IMR-90 (cell line): ENCODE data around the gene ANKRD63. TPM values are rescaled to one million over a fixed set of nuclear protein-coding genes. Genes with fewer than 3 reads are reported as not detected.

Source experiments
- ATAC-seq: fragments of 200-7000 bp; cut with Tn5 transposase; 2 replicates; pipeline ENCODE4 v1.9.1; 2020; ENCODE audit warnings: low read depth, mild to moderate bottlenecking, moderate library complexity
- BruUV-seq: library from RNA; stranded (reverse); fragments of 400-500 nt; replicated peaks from 2 replicates; lab custom pipeline; 2021; lab: Mats Ljungman, UMichigan
- CTCF ChIA-PET: fragments of 300-600 bp; formaldehyde crosslinking; extraction: SDS; loops from one replicate; lab custom pipeline; 2021; ENCODE audit warnings: antibody characterized with exemption; lab: Yijun Ruan, JAX
- POLR2A ChIA-PET: fragments of 300-600 bp; sonication (Branson Sonifier 250); formaldehyde crosslinking; loops from one replicate; lab custom pipeline; 2022; ENCODE audit warnings: antibody characterized with exemption; ENCODE audit not compliant: unreplicated experiment; lab: Charles Lee
- DNase-seq: peaks from one replicate; pipeline ENCODE4 v3.0.0; 2013
- H2AFZ ChIP-seq: replicated peaks from 2 replicates; pipeline ENCODE3; 2013; ENCODE audit warnings: low read length, mild to moderate bottlenecking; ENCODE audit not compliant: poor library complexity
- H2AK5ac ChIP-seq: 2 replicates; pipeline ENCODE4 v1.6.1; 2013; ENCODE audit warnings: low read depth, low read length, inconsistent platforms
- H2AK9ac ChIP-seq: replicated peaks from 2 replicates; pipeline ENCODE3; 2013; ENCODE audit warnings: mild to moderate bottlenecking, low read depth, low read length, moderate library complexity; ENCODE audit not compliant: poor library complexity
- H2BK120ac ChIP-seq: 2 replicates; pipeline ENCODE4 v1.6.1; 2013; ENCODE audit warnings: low read depth, low read length, inconsistent platforms
- H2BK15ac ChIP-seq: 3 replicates; pipeline ENCODE4 v1.6.1; 2013; ENCODE audit warnings: low read depth, low read length, inconsistent platforms
- H2BK20ac ChIP-seq: 2 replicates; pipeline ENCODE4 v1.6.1; 2013; ENCODE audit warnings: low read depth, mild to moderate bottlenecking, inconsistent platforms, low read length, moderate library complexity
- H2BK5ac ChIP-seq: 2 replicates; pipeline ENCODE4 v1.6.1; 2013; ENCODE audit warnings: mild to moderate bottlenecking, low read depth, low read length, inconsistent platforms; ENCODE audit not compliant: poor library complexity, severe bottlenecking
- H3K14ac ChIP-seq: replicated peaks from 2 replicates; pipeline ENCODE4 v1.6.1; 2013; ENCODE audit warnings: low read depth, low read length, inconsistent platforms
- H3K18ac ChIP-seq: 2 replicates; pipeline ENCODE4 v1.6.1; 2013; ENCODE audit warnings: low read depth, low read length, control low read depth
- H3K23ac ChIP-seq: 2 replicates; pipeline ENCODE4 v1.6.1; 2013; ENCODE audit warnings: low read depth, low read length, inconsistent platforms
- H3K27ac ChIP-seq: 2 replicates; pipeline ENCODE4 v1.5.1; 2013; ENCODE audit warnings: mild to moderate bottlenecking, control low read depth, low read length; ENCODE audit not compliant: insufficient read depth
- H3K27me3 ChIP-seq: 2 replicates; pipeline ENCODE4 v1.6.1; 2013; ENCODE audit warnings: low read length; ENCODE audit not compliant: control insufficient read depth, insufficient read depth
- H3K36me3 ChIP-seq: 2 replicates; pipeline ENCODE4 v1.6.1; 2013; ENCODE audit warnings: low read length, mixed read lengths; ENCODE audit not compliant: control insufficient read depth, insufficient read depth
- H3K4ac ChIP-seq: 2 replicates; pipeline ENCODE4 v1.6.1; 2013; ENCODE audit warnings: low read depth, low read length, inconsistent platforms
- H3K4me1 ChIP-seq: 2 replicates; pipeline ENCODE4 v1.6.1; 2013; ENCODE audit warnings: low read length, mixed read lengths; ENCODE audit not compliant: control insufficient read depth, insufficient read depth
- H3K4me2 ChIP-seq: 2 replicates; pipeline ENCODE4 v1.6.1; 2013; ENCODE audit warnings: low read depth, mild to moderate bottlenecking, control low read depth, low read length, moderate library complexity
- H3K4me3 ChIP-seq: 2 replicates; pipeline ENCODE4 v1.5.1; 2013; ENCODE audit warnings: low read depth, mild to moderate bottlenecking, control low read depth, low read length, moderate library complexity; ENCODE audit not compliant: insufficient read depth
- H3K56ac ChIP-seq: 2 replicates; pipeline ENCODE4 v1.6.1; 2013; ENCODE audit warnings: low read length, inconsistent platforms; ENCODE audit not compliant: insufficient read depth; ENCODE audit errors: extremely low read depth
- H3K79me1 ChIP-seq, 2 experiments: 2 replicates each; pipeline ENCODE4 v1.6.1; 2013; ENCODE audit warnings: low read length in 2 of 2, inconsistent platforms in 1 of 2, low read depth in 1 of 2
- H3K9ac ChIP-seq: 2 replicates; pipeline ENCODE4 v1.6.1; 2013; ENCODE audit warnings: low read depth, low read length, control low read depth
- H3K9me1 ChIP-seq: 2 replicates; pipeline ENCODE4 v1.6.1; 2013; ENCODE audit warnings: low read length, inconsistent platforms; ENCODE audit not compliant: insufficient read depth
- H3K9me3 ChIP-seq: 2 replicates; pipeline ENCODE4 v1.6.1; 2013; ENCODE audit warnings: low read length; ENCODE audit not compliant: control insufficient read depth, insufficient read depth
- H4K20me1 ChIP-seq: 2 replicates; pipeline ENCODE4 v1.6.1; 2013; ENCODE audit warnings: low read length, inconsistent platforms; ENCODE audit not compliant: insufficient read depth
- H4K5ac ChIP-seq: 2 replicates; pipeline ENCODE4 v1.6.1; 2013; ENCODE audit warnings: mild to moderate bottlenecking, low read depth, low read length, control low read depth
- H4K8ac ChIP-seq, 2 experiments: 2 replicates each; pipeline ENCODE4 v1.6.1; 2013; ENCODE audit warnings: low read depth in 2 of 2, low read length in 2 of 2, control low read depth in 1 of 2, inconsistent platforms in 1 of 2
- H4K91ac ChIP-seq: 2 replicates; pipeline ENCODE4 v1.6.1; 2013; ENCODE audit warnings: low read depth, low read length, inconsistent platforms; ENCODE audit not compliant: insufficient read depth
- BHLHE40 ChIP-seq: fragments of 150-350 bp; IDR thresholded peaks from 2 replicates; pipeline ENCODE4 v1.6.1; 2016; ENCODE audit warnings: mild to moderate bottlenecking, low read depth, low read length
- CEBPB ChIP-seq: IDR thresholded peaks from 2 replicates; pipeline ENCODE4 v1.6.1; 2012; ENCODE audit warnings: low read depth, low read length, improper control_type of control experiment
- CHD1 ChIP-seq: IDR thresholded peaks from 2 replicates; pipeline ENCODE4 v1.6.1; 2012; ENCODE audit warnings: low read depth, low read length, improper control_type of control experiment
- MAFK ChIP-seq: IDR thresholded peaks from 2 replicates; pipeline ENCODE4 v1.6.1; 2012; ENCODE audit warnings: low read depth, low read length, improper control_type of control experiment
- MAZ ChIP-seq: IDR thresholded peaks from 2 replicates; pipeline ENCODE4 v1.6.1; 2012; ENCODE audit warnings: low read depth, mild to moderate bottlenecking, low read length, improper control_type of control experiment, moderate library complexity, borderline replicate concordance
- NFE2L2 ChIP-seq: fragments of 150-350 bp; IDR thresholded peaks from 2 replicates; pipeline ENCODE4 v1.6.1; 2016; ENCODE audit warnings: low read depth, mild to moderate bottlenecking, low read length
- POLR2A ChIP-seq: IDR thresholded peaks from 2 replicates; pipeline ENCODE4 v1.6.1; 2012; ENCODE audit warnings: mild to moderate bottlenecking, low read depth, low read length
- RCOR1 ChIP-seq: IDR thresholded peaks from 2 replicates; pipeline ENCODE4 v1.6.1; 2012; ENCODE audit warnings: mild to moderate bottlenecking, low read length, improper control_type of control experiment; ENCODE audit not compliant: insufficient replicate concordance
- RFX5 ChIP-seq: IDR thresholded peaks from 2 replicates; pipeline ENCODE4 v1.8.0; 2012; ENCODE audit warnings: low read depth, mild to moderate bottlenecking, low read length, moderate library complexity
- SMC3 ChIP-seq: fragments of 150-350 bp; IDR thresholded peaks from 2 replicates; pipeline ENCODE4 v1.6.1; 2016; ENCODE audit warnings: low read depth, mild to moderate bottlenecking, antibody characterized with exemption, low read length, moderate library complexity
- WGBS, 2 experiments: methylation state at CpG; one replicate each; pipeline versions ENCODE4 v1.1.5 to v1.1.7; 2013; ENCODE audit warnings: missing lambda C conversion rate in 2 of 2; ENCODE audit not compliant: insufficient read length in 1 of 2; ENCODE audit errors: extremely low coverage in 2 of 2; 5-methylcytosine and 5-hydroxymethylcytosine counted together
- dilution Hi-C: fragments of 300-500 bp; cut with HindIII; formaldehyde crosslinking; loops from one replicate; pipeline ENCODE4 v1.14.3; 2018; ENCODE audit warnings: low sequenced_read_pairs; ENCODE audit not compliant: unreplicated experiment
- in situ Hi-C: fragments of 300-500 bp; cut with MboI; formaldehyde crosslinking; loops from 3 replicates; pipeline ENCODE4 v1.14.3; 2019; ENCODE audit warnings: low sequenced_read_pairs, inconsistent platforms, mixed read lengths
- intact Hi-C: fragments of 100-400 bp; cut with micrococcal nuclease; formaldehyde crosslinking; loops from 2 replicates; pipeline ENCODE4 v1.10.0; 2022
- polyA plus RNA-seq, 3 experiments: library from polyadenylated mRNA; depleted of rRNA; stranded (reverse); fragments of >200 nt; gene quantifications; 2 replicates each; pipeline ENCODE4 v1.2.3, GENCODE V29; 2012; ENCODE audit warnings: low replicate concordance in 1 of 3
- total RNA-seq: library from RNA; depleted of rRNA; stranded (reverse); fragments of >200 nt; gene quantifications from 2 replicates; pipeline ENCODE4 v1.2.3, GENCODE V29; 2012
- TF ChIP-seq, protein P1 (sequence below): fragments of 150-350 bp; IDR thresholded peaks from 2 replicates; pipeline ENCODE4 v1.6.1; 2017; ENCODE audit warnings: mild to moderate bottlenecking, antibody characterized with exemption, low read length, low read depth
- TF ChIP-seq, protein P2 (sequence below): conservative IDR thresholded peaks from 2 replicates; pipeline ENCODE4 v1.5.1; 2012; ENCODE audit warnings: mild to moderate bottlenecking, low read depth, low read length, improper control_type of control experiment
- TF ChIP-seq, protein P3 (sequence below): fragments of 150-350 bp; IDR thresholded peaks from 2 replicates; pipeline ENCODE4 v1.6.1; 2016; ENCODE audit warnings: low read depth, mild to moderate bottlenecking, low read length, moderate library complexity, borderline replicate concordance

Gene ANKRD63
- total and polyA plus RNA-seq, 2 of the 4 experiments (the other 2 are of a cell fraction) = not detected

DNA sequence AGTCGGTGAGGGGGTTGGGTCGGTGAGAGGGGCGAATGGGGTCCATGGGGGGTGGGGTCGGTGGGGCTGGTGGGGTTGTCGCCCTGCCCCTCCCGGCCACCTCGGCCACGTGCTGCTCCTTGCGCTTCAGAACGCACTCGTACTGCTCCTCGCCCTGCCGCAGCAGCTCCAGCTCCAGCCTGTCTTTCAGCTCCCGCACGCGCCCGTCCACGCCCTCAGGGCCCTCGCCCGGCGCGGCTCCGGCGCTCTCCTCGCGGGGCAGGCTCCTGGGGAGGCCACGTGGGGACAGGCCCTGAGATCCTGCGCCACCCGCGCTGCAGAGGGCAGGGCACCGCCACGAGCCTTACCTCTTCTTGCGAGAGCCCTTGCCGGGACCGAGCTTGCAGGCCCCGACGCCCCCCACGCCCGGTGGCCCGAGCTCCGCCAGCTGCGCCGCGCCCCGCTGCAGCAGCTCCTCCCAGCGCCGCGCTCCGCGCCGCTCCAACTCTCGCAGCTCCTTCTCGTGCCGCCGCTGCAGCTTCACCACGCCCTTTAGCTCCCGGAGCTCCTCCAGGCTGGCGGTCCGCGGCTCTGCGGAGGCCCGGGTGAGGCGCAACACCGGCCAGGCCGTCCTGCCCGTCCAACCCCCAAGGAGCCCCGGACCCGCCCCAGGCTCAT lies 8.2 kb upstream of the ANKRD63 start (continued):
- no peak for TF ChIP-seq CHD1
- no peak for TF ChIP-seq POLR2A

DNA sequence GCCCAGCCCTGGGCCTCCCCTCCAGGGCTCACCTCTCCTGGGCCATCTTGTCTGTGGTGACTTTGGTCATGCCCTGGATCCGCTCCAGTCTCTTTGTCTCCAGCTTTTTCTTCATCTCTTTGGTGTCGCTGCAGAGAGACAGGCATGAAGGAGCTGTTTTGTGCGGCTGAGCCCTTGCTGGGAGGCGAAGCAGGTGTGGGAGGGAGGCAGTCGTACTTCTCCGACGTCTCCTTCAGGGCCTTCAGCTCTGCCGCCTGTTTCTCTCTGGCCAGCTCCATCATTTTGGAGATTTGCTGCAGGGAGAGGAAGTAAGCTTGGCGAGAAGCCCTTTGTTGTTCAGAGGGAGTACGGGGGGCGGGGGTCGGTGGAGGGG lies 7.7 kb upstream of the ANKRD63 start:
- H3K9ac ChIP-seq = no peak overlapping the region
- H3K4me1 ChIP-seq = peaks cover 4% of the 10 kb centered on the region
- H3K27me3 ChIP-seq = peaks cover 65% of the 10 kb centered on the region
- H2BK5ac ChIP-seq = no peak overlapping the region
- CTCF ChIA-PET = interaction anchor here (0.9 to 2.6 kb wide), 4 partner anchors 11 to 32 kb away, joined by 3 to 13 read pairs (median 4); no protein-coding TSS in a partner anchor
- no peak overlapping the region for H3K18ac ChIP-seq
- no peak for ATAC-seq
- H2AFZ ChIP-seq = peak overlapping the region; percentile 58
- BruUV-seq = no TSS peak
- H3K9me1 ChIP-seq = no peaks in the 10 kb centered on the region
- H3K14ac ChIP-seq = no peak overlapping the region
- no peak overlapping the region for H4K5ac ChIP-seq
- dilution Hi-C loops = no loop called here
- H3K27ac ChIP-seq = no peak overlapping the region
- no peak overlapping the region for H4K91ac ChIP-seq
- H2AK5ac ChIP-seq = no peak overlapping the region
- H3K56ac ChIP-seq = no peak overlapping the region
- H3K9me3 ChIP-seq = no peaks in the 10 kb centered on the region
- no peak overlapping the region for H2AK9ac ChIP-seq
- no peaks in the 10 kb centered on the region for H3K36me3 ChIP-seq
- H3K4ac ChIP-seq = no peak overlapping the region
- DNase-seq = no peak
- H2BK20ac ChIP-seq = no peak overlapping the region
- no peak for TF ChIP-seq RCOR1
- no peak for TF ChIP-seq CHD1
- no peak for TF ChIP-seq NFE2L2
- no peak for TF ChIP-seq BHLHE40
- no peak for TF ChIP-seq MAFK
- no peak for TF ChIP-seq MAZ
- TF ChIP-seq, protein P1, sequence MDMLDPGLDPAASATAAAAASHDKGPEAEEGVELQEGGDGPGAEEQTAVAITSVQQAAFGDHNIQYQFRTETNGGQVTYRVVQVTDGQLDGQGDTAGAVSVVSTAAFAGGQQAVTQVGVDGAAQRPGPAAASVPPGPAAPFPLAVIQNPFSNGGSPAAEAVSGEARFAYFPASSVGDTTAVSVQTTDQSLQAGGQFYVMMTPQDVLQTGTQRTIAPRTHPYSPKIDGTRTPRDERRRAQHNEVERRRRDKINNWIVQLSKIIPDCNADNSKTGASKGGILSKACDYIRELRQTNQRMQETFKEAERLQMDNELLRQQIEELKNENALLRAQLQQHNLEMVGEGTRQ = no peak
- TF ChIP-seq, protein P2, sequence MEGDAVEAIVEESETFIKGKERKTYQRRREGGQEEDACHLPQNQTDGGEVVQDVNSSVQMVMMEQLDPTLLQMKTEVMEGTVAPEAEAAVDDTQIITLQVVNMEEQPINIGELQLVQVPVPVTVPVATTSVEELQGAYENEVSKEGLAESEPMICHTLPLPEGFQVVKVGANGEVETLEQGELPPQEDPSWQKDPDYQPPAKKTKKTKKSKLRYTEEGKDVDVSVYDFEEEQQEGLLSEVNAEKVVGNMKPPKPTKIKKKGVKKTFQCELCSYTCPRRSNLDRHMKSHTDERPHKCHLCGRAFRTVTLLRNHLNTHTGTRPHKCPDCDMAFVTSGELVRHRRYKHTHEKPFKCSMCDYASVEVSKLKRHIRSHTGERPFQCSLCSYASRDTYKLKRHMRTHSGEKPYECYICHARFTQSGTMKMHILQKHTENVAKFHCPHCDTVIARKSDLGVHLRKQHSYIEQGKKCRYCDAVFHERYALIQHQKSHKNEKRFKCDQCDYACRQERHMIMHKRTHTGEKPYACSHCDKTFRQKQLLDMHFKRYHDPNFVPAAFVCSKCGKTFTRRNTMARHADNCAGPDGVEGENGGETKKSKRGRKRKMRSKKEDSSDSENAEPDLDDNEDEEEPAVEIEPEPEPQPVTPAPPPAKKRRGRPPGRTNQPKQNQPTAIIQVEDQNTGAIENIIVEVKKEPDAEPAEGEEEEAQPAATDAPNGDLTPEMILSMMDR = no peak
- TF ChIP-seq, protein P3, sequence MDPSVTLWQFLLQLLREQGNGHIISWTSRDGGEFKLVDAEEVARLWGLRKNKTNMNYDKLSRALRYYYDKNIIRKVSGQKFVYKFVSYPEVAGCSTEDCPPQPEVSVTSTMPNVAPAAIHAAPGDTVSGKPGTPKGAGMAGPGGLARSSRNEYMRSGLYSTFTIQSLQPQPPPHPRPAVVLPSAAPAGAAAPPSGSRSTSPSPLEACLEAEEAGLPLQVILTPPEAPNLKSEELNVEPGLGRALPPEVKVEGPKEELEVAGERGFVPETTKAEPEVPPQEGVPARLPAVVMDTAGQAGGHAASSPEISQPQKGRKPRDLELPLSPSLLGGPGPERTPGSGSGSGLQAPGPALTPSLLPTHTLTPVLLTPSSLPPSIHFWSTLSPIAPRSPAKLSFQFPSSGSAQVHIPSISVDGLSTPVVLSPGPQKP = no peak
- no peak for TF ChIP-seq SMC3
- TF ChIP-seq RFX5 = no peak
- no peak for TF ChIP-seq CEBPB
- in situ Hi-C loops = no loop called here
- H2BK120ac ChIP-seq = no peak overlapping the region
- POLR2A ChIA-PET = interaction anchor here (1.2 kb wide), 1 partner anchor 10 kb away, joined by 7 read pairs; no protein-coding TSS in a partner anchor
- H4K8ac ChIP-seq = no peak overlapping the region
- no peak overlapping the region for H3K4me2 ChIP-seq
- no peak overlapping the region for H3K23ac ChIP-seq
- no peak overlapping the region for H2BK15ac ChIP-seq
- no peaks in the 10 kb centered on the region for H4K20me1 ChIP-seq
- H3K79me1 ChIP-seq = no peaks in the 10 kb centered on the region
- H3K4me3 ChIP-seq = no peak overlapping the region
- intact Hi-C loops = no loop called here
- WGBS, 2 experiments = 35% methylated on average over 5 of the region's 12 CpGs; no CpG with 5 or more reads in 1 of the 2 experiments
